Aorta (tissue), 5 donors: ENCODE results near the gene MAGOH. TPM values are rescaled to one million over a fixed set of nuclear protein-coding genes. Genes with fewer than 3 reads are reported as not detected.

Experiments
- ATAC-seq: fragments of 200-7000 bp; cut with Tn5 transposase; one replicate; pipeline ENCODE4 v1.9.1; 2022; ENCODE audit warnings: moderate library complexity; ENCODE audit not compliant: low FRiP score
- DNase-seq, 2 donors: peaks; one replicate each; pipeline ENCODE4 v3.0.0-alpha.2; 2020
- H3K27ac ChIP-seq, 2 donors: one replicate each; pipeline ENCODE4 v1.5.1; 2013; ENCODE audit warnings: low read length in 2 of 2, mild to moderate bottlenecking in 2 of 2, moderate library complexity in 2 of 2, control low read depth in 1 of 2, inconsistent platforms in 1 of 2, low read depth in 1 of 2
- H3K27me3 ChIP-seq, 2 donors: one replicate each; pipeline ENCODE4 v1.6.1; 2013; ENCODE audit warnings: control low read depth in 1 of 2, low read length in 1 of 2, mild to moderate bottlenecking in 1 of 2, moderate library complexity in 1 of 2; ENCODE audit not compliant: insufficient read depth in 2 of 2, control insufficient read depth in 1 of 2
- H3K36me3 ChIP-seq, 2 donors: one replicate each; pipeline ENCODE4 v1.6.1; 2013; ENCODE audit warnings: control low read depth in 1 of 2, low read length in 1 of 2, mild to moderate bottlenecking in 1 of 2; ENCODE audit not compliant: insufficient read depth in 2 of 2, control insufficient read depth in 1 of 2
- H3K4me1 ChIP-seq, 2 donors: one replicate each; pipeline ENCODE4 v1.6.1; 2013; ENCODE audit warnings: low read length in 2 of 2, control low read depth in 1 of 2, mild to moderate bottlenecking in 1 of 2, moderate library complexity in 1 of 2; ENCODE audit not compliant: insufficient read depth in 2 of 2, control insufficient read depth in 1 of 2
- H3K4me3 ChIP-seq, 2 donors: one replicate each; pipeline ENCODE4 v1.5.1; 2013; ENCODE audit warnings: low read length in 2 of 2, control low read depth in 1 of 2, mild to moderate bottlenecking in 1 of 2
- H3K9me3 ChIP-seq: one replicate; pipeline ENCODE4 v1.6.1; 2013; ENCODE audit warnings: mild to moderate bottlenecking, low read length; ENCODE audit not compliant: control insufficient read depth
- WGBS, 2 donors: extraction: QIAGEN DNeasy Blood & Tissue Kit; methylation state at CpG; one replicate each; pipeline ENCODE4 v1.1.7; 2013; 5-methylcytosine and 5-hydroxymethylcytosine counted together
- intact Hi-C, 2 donors: fragments of 100-400 bp; cut with DNase I; formaldehyde crosslinking; loops; one replicate each; pipeline versions ENCODE4 v1.14.2 to v1.15.0; 2022
- polyA plus RNA-seq, 2 donors: library from polyadenylated mRNA; stranded (reverse); fragments of 200-250 nt; gene quantifications; one replicate each; pipeline ENCODE4 v1.2.3, GENCODE V29; 2013
- total RNA-seq, 2 donors: library from RNA; stranded (reverse); fragmentation: NEBNext Ultra II Directional; extraction: Animal tissue kit (Norgen Biotek cat#: 25700); gene quantifications; one replicate each; pipeline ENCODE4 v1.2.1, GENCODE V29; 2021
- donor health status: healthy with polysubstance abuse.
- donor health status: Bipolar disorder and iron deficiency.
- donor health status: DM: no; HTN: no; CAD: no.
- donor health status: DM: no; HTN: no; CAD: no.
- donor health status: DM: yes; HTN: yes; CAD: no.

Gene MAGOH
- total and polyA plus RNA-seq, 4 donors = 26.7 to 65.2 (median 39.2) TPM

DNA sequence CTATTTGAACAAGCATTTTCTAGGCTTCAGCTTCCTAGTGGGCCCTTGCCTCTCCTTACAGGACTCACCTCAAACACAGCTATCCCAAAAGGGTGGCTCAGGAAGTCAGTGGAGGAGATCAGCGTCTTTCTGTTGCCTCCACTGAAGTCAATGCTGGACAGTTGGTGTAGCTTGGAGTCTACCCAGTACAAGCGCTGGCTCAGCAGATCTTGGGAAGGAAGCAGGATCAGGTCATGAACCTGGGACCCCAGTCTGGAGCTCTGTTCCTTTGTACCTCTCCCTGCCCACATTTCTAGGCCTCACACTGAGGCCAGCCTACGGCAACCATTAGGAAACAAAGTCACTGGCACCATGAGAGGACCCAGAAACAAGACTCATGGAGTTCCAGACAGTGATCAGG lies 23.7 kb upstream of the MAGOH start:
- no peak overlapping the region for H3K4me3 ChIP-seq
- 92 to 93% methylated on average over 3 of the region's 3 CpGs for WGBS, 2 donors
- DNase-seq = no peak
- no peak for ATAC-seq
- H3K4me1 ChIP-seq = no peaks in the 10 kb centered on the region
- H3K36me3 ChIP-seq = no peaks in the 10 kb centered on the region
- intact Hi-C loops = no loop called here
- no peaks in the 10 kb centered on the region for H3K9me3 ChIP-seq
- no peaks in the 10 kb centered on the region for H3K27me3 ChIP-seq
- no peak overlapping the region for H3K27ac ChIP-seq

DNA sequence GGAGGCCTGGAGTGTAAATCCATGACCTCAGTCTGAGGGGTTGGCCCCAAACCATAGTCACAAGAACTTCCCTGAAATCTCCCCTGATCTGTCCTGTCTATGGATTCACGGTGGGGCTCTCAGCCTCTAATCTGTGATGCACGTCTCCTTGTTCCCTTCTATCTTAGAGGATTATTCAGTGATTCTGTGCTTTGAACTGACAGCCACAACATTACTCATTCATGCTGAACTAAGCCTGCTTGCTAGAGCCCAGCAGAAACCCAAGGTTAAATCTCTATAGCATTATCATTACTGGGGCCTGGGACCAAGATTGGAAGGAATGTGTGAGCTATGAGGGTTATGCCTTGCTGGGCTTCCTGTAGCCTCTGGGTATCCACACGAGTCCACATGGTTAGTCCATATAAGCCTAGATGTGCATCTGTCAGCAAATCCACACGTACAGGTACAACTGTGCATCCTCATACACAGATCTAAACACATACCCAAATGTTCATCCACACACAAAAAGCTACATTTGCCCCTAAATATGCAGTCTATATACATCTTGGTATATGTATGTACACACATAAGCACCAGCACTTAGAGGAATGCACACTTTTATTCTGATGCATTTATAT lies 22.4 kb upstream of the MAGOH start:
- WGBS, 2 donors = 90 to 92% methylated on average over 4 of the region's 4 CpGs
- ATAC-seq = no peak
- Histone ChIP-seq H3K4me1 (no peaks in the 10 kb centered on the region), H3K27ac (no peak overlapping the region), H3K4me3 (no peak overlapping the region), H3K36me3 (no peaks in the 10 kb centered on the region), H3K9me3 (no peaks in the 10 kb centered on the region), H3K27me3 (no peaks in the 10 kb centered on the region)
- intact Hi-C loops = no loop called here
- DNase-seq = no peak

DNA sequence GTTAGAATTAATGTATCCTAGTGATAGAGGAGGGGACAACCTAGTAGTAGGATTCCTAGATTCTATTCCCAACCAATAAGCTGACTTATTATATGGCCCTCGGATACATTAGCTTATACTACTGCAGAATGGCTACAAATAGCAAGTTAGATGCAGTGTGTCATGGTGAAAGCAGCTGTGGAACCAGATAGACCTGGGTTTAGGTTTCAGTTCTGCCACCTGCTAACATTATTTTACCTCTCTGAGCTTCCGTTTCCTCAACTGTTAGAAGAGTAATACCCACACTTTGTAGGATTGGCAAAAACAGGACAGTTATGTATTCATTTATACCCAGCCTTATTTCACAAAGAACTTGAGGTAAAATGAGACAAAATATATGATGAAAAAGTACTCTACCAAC lies 21.6 kb upstream of the MAGOH start:
- H3K4me3 ChIP-seq = no peak overlapping the region
- H3K4me1 ChIP-seq = no peaks in the 10 kb centered on the region
- no peak overlapping the region for H3K27ac ChIP-seq
- no peaks in the 10 kb centered on the region for H3K27me3 ChIP-seq
- DNase-seq (no peak), ATAC-seq (no peak)
- intact Hi-C loops = no loop called here
- WGBS, 2 donors = 93% methylated on average over 2 of the region's 2 CpGs
- H3K36me3 ChIP-seq = no peaks in the 10 kb centered on the region
- H3K9me3 ChIP-seq = no peaks in the 10 kb centered on the region

DNA sequence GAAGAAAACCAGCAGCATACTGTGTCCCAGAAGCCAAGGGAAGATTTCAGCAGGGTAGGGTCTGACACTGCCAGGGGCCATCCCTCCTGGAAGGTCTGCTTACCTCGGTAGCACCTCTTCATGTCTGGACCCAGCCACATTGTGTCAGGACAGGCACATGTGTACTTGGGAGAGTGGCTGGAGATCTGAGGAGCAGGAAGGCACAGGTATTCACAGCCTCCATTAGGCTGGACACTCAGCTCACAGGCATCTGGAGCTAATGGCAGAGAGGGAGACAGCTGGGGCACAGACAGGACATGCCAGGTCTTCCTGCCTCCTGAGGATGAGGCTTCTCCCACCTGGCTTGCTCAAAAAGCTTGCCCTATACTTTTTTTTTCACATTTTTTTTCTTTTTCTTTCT lies 19.9 kb upstream of the MAGOH start:
- Histone ChIP-seq H3K4me3 (no peak overlapping the region), H3K27ac (no peak overlapping the region), H3K36me3 (no peaks in the 10 kb centered on the region), H3K4me1 (no peaks in the 10 kb centered on the region), H3K27me3 (no peaks in the 10 kb centered on the region), H3K9me3 (no peaks in the 10 kb centered on the region)
- ATAC-seq (no peak), DNase-seq (no peak)
- intact Hi-C loops = no loop called here
- 82 to 86% methylated on average over 1 of the region's 1 CpG for WGBS, 2 donors

DNA sequence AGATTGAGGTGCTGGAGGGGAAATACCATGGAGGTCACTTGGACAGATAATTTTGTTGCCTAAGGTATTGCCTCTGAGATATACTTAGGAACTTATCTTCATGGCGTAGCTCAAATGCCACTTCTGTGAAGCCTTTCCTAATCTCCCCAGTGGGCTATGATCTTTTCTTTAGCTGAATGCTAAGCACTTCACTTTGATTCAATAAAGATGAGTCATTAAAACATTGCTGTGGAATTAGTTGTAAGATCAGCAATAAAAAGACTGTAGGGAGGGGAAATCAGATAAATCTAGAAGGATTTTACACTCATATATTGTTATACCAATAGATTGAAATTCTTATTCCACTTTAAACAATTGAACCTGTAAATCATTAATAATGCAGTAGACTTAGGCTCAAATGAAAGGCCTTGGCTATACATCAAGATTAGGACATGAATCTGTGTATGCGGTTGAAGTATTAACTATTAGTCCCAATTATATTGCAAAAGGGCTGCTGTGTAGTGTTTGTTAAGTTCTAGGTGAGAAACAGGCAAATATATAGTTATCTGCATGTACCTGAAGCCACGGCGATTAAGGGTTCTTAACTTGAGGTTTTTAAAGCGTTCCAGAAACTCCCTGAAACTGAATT lies 19.2 kb upstream of the MAGOH start:
- Histone ChIP-seq H3K36me3 (no peaks in the 10 kb centered on the region), H3K4me3 (no peak overlapping the region), H3K27me3 (no peaks in the 10 kb centered on the region), H3K27ac (no peak overlapping the region), H3K9me3 (no peaks in the 10 kb centered on the region), H3K4me1 (no peaks in the 10 kb centered on the region)
- intact Hi-C loops = no loop called here
- WGBS, 2 donors = 94 to 96% methylated on average over 5 of the region's 5 CpGs
- DNase-seq = no peak
- ATAC-seq = no peak

DNA sequence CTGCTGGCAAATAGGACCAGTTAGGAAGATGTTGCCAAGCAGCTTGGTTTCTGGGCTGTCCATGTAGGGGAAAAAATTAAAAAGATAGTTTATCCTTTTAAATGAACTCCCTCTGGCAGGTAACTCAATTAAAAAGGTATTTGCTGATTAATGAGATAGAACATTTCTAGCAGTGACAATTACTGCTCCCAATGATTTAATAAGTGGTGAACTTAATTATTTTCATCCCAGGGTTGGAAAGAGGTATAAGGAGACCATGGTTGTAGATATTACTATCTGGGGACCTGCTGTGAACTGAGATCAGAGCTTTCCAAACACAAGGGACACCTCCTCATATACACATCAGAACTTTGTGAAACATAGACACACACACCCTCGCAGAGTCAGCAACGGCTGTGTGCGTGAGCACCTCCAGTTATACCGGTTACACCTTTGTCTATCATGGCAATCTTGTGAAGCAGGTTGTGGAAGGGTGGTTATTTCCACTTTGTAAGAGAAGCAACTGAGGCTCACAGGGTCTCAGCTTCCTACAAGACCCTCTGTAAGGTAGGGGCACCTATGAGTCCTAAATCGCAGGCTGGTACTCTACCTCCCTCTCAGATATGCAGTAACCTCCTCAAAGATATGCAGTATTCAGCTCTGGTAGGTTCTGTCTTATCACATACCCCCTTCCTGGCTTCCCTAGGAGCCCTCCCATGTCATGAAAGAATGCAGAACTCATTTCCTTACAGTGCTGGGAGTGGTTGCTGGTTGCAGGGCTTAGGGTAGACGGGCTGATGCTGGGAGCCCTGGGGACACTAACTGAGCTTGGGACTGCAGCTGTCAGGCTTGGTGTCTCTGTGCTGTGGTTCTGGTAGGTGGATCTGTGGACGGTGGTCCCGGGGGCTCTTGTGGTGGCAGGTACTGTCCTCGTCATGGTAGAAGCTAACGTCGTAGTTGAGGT lies 18.5 kb upstream of the MAGOH start:
- ATAC-seq = no peak

DNA sequence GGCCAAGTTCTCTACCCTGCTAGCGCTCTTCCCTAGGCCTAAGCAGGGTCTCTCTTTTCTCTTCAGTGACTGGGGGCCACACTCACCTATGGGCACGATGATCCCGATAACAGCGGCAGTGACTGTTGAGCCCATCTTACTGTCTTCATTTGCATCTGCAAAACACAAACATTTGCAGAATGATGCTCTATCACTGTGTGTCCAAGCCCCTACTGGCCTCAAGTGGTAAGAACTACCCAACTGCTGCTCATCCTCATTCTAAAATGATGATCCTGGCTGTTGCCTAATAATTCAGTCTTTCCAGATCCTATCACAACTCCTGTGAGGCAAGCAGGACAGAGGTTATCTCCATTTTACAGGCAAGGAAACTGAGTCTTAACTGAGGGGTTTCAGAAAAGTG lies 16.7 kb upstream of the MAGOH start:
- Histone ChIP-seq H3K36me3 (peaks cover 2 to 4% of the 10 kb centered on the region in 2 donors), H3K27me3 (no peaks in the 10 kb centered on the region), H3K27ac (no peak overlapping the region), H3K9me3 (no peaks in the 10 kb centered on the region), H3K4me3 (no peak overlapping the region), H3K4me1 (no peaks in the 10 kb centered on the region)
- ATAC-seq (no peak), DNase-seq (no peak)
- intact Hi-C loops = no loop called here
- 98 to 99% methylated on average over 4 of the region's 4 CpGs for WGBS, 2 donors

More for the DNA sequence above, 18.5 kb upstream of the MAGOH start:
- Histone ChIP-seq H3K4me1 (no peaks in the 10 kb centered on the region), H3K9me3 (no peaks in the 10 kb centered on the region), H3K36me3 (no peaks in the 10 kb centered on the region), H3K27me3 (no peaks in the 10 kb centered on the region), H3K4me3 (no peak overlapping the region), H3K27ac (no peak overlapping the region)
- WGBS, 2 donors = 92 to 94% methylated on average over 11 of the region's 11 CpGs
- no peak for DNase-seq
- intact Hi-C loops = no loop called here

DNA sequence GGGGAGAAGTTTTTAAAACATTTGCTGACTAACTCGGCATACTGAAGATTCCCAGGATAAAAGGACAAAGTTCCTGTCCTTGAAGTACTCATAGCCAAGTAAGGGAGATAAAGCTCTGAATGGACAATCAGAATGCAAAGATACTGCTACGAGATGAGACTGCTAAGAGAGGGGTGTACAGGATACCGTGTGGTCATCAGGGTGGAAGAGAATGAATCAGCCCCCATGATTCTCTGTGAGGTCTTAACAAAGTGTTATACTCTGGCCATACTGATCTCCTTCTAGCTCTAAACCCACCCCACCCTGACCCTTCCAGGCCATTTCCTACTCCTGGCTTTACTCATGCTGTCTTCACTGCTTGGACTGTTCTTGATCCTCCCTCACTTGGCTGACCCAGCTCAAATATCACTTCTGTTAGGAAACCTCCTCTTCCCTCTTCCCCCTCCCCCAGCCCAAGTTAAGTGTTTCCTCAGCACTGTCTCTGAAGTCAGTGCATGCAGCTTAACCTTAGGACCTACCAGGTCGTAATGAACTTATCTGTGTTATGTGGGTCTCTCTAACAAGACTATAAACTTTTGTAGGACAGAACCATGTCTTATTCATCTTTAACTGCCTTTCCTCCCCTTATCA lies 15.8 kb upstream of the MAGOH start:
- 82 to 90% methylated on average over 4 of the region's 4 CpGs for WGBS, 2 donors
- Histone ChIP-seq H3K9me3 (no peaks in the 10 kb centered on the region), H3K27me3 (no peaks in the 10 kb centered on the region), H3K27ac (no peak overlapping the region), H3K4me3 (no peak overlapping the region), H3K36me3 (peaks cover 6 to 8% of the 10 kb centered on the region in 2 donors), H3K4me1 (no peaks in the 10 kb centered on the region)
- DNase-seq = no peak
- ATAC-seq = no peak
- intact Hi-C loops = no loop called here
